Endothelial cell of umbilical vein (primary cell): ENCODE results near the gene ING1. TPM values are rescaled to one million over a fixed set of nuclear protein-coding genes. Genes with fewer than 3 reads are reported as not detected.
"Not testable (repeated sequence)": the region's sequence is repeated elsewhere in the genome, so short reads cannot be mapped to it uniquely, and the experiment has no call there.

ENCODE experiments used
- BruUV-seq: library from RNA; stranded (reverse); fragments of 400-500 nt; replicated peaks from 2 replicates; lab custom pipeline; 2021; lab: Mats Ljungman, UMichigan
- CTCF ChIA-PET: fragments of 300-600, 350-600 bp; sonication (Branson Sonifier 250); formaldehyde crosslinking; loops from one replicate; lab custom pipeline; 2021; ENCODE audit warnings: antibody characterized with exemption, inconsistent platforms; lab: Charles Lee
- POLR2A ChIA-PET: fragments of 300-600, 350-600 bp; sonication (Branson Sonifier 250); formaldehyde crosslinking; loops from one replicate; lab custom pipeline; 2021; ENCODE audit warnings: antibody characterized with exemption, inconsistent platforms; lab: Charles Lee
- DNase-seq: peaks from one replicate; pipeline ENCODE4 v3.0.0-alpha.2; 2011; ENCODE audit warnings: low read depth, low spot score
- FAIRE-seq: peaks from 2 replicates; lab custom pipeline; 2011; peaks lifted over from hg19 to GRCh38; lab: Jason Lieb, UNC
- H2AFZ ChIP-seq: 2 replicates; pipeline ENCODE4 v1.6.0; 2012; ENCODE audit warnings: low read depth, low read length, control low read depth, inconsistent platforms
- H3K27ac ChIP-seq: 2 replicates; pipeline ENCODE4 v1.5.1; 2011; ENCODE audit warnings: low read depth, mild to moderate bottlenecking, control low read depth, low read length, moderate library complexity; ENCODE audit not compliant: insufficient read depth
- H3K27me3 ChIP-seq, 2 experiments: 2 replicates each; pipeline versions ENCODE4 v1.6.0 to v1.6.1; 2011; ENCODE audit warnings: low read length in 2 of 2, mixed read lengths in 1 of 2; ENCODE audit not compliant: control insufficient read depth in 2 of 2, insufficient read depth in 2 of 2
- H3K36me3 ChIP-seq, 2 experiments: 2 replicates in 1 of 2; 3 replicates in 1 of 2; pipeline ENCODE4 v1.5.1; 2011; ENCODE audit warnings: low read length in 2 of 2, mild to moderate bottlenecking in 1 of 2, moderate library complexity in 1 of 2; ENCODE audit not compliant: control insufficient read depth in 2 of 2, insufficient read depth in 2 of 2; ENCODE audit errors: extremely low read depth in 1 of 2
- H3K4me1 ChIP-seq: 3 replicates; pipeline ENCODE4 v1.5.1; 2011; ENCODE audit warnings: mild to moderate bottlenecking, low read length; ENCODE audit not compliant: control insufficient read depth, insufficient read depth; ENCODE audit errors: extremely low read depth
- H3K4me2 ChIP-seq: 2 replicates; pipeline ENCODE4 v1.6.1; 2011; ENCODE audit warnings: low read length, control low read depth, mixed read lengths; ENCODE audit not compliant: insufficient read depth
- H3K4me3 ChIP-seq, 3 experiments: fragments of 200-600 bp in 1 of 3; sonication (generic), shearing (Covaris generic) in 1 of 3; replicated peaks in 1 of 3; 2 replicates each; pipeline ENCODE4 v1.5.1; 2011 to 2016; ENCODE audit warnings: control low read depth in 3 of 3, low read length in 3 of 3, mild to moderate bottlenecking in 2 of 3, inconsistent platforms in 1 of 3, low read depth in 1 of 3, moderate library complexity in 1 of 3; ENCODE audit not compliant: insufficient read depth in 1 of 3
- H3K79me2 ChIP-seq: 2 replicates; pipeline ENCODE4 v1.6.0; 2012; ENCODE audit warnings: low read length, inconsistent platforms; ENCODE audit not compliant: control insufficient read depth, insufficient read depth
- H3K9ac ChIP-seq: replicated peaks from 2 replicates; pipeline ENCODE3; 2011; ENCODE audit warnings: low read length, control low read depth; ENCODE audit not compliant: insufficient read depth; ENCODE audit errors: extremely low read depth
- H3K9me1 ChIP-seq: replicated peaks from 3 replicates; pipeline ENCODE4 v1.6.0; 2011; ENCODE audit warnings: mild to moderate bottlenecking, low read length; ENCODE audit not compliant: control insufficient read depth, insufficient read depth; ENCODE audit errors: extremely low read depth
- H3K9me3 ChIP-seq: replicated peaks from 2 replicates; pipeline ENCODE4 v1.5.1; 2012; ENCODE audit warnings: low read length, inconsistent platforms; ENCODE audit not compliant: control insufficient read depth, insufficient read depth
- H4K20me1 ChIP-seq: replicated peaks from 2 replicates; pipeline ENCODE3; 2011; ENCODE audit warnings: mild to moderate bottlenecking, low read length; ENCODE audit not compliant: control insufficient read depth, insufficient read depth; ENCODE audit errors: extremely low read depth
- CTCF ChIP-seq, 2 donors: IDR thresholded peaks; 1 replicate in 1 of 2; 2 replicates in 1 of 2; pipeline ENCODE4 v1.5.1; 2011; ENCODE audit warnings: low read length in 2 of 2, mild to moderate bottlenecking in 2 of 2, moderate library complexity in 2 of 2, control low read depth in 1 of 2, inconsistent platforms in 1 of 2, low read depth in 1 of 2; ENCODE audit not compliant: insufficient read depth in 1 of 2; ENCODE audit errors: extremely low read depth in 1 of 2
- EZH2 ChIP-seq: IDR thresholded peaks from 2 replicates; pipeline ENCODE4 v1.6.1; 2012; ENCODE audit warnings: borderline replicate concordance, low read depth, mild to moderate bottlenecking, moderate library complexity, low read length, inconsistent platforms; ENCODE audit not compliant: severe bottlenecking
- FOS ChIP-seq: IDR thresholded peaks from 2 replicates; pipeline ENCODE4 v1.6.1; 2011; ENCODE audit warnings: mild to moderate bottlenecking, low read length, moderate library complexity, borderline replicate concordance; ENCODE audit not compliant: insufficient read depth
- GATA2 ChIP-seq: IDR thresholded peaks from 2 replicates; pipeline ENCODE4 v1.7.0; 2011; ENCODE audit warnings: low read depth, mild to moderate bottlenecking, moderate library complexity, mixed read lengths, low read length; ENCODE audit not compliant: insufficient read length, insufficient read depth
- JUN ChIP-seq: IDR thresholded peaks from 2 replicates; pipeline ENCODE4 v1.6.1; 2011; ENCODE audit warnings: borderline replicate concordance, low read depth; ENCODE audit not compliant: insufficient read length, insufficient read depth
- MAX ChIP-seq: IDR thresholded peaks from 2 replicates; pipeline ENCODE4 v1.6.1; 2011; ENCODE audit not compliant: insufficient read depth, insufficient read length
- MYC ChIP-seq: IDR thresholded peaks from one replicate; pipeline ENCODE4 v1.6.1; 2011; ENCODE audit warnings: mild to moderate bottlenecking, low read depth, low read length
- POLR2A ChIP-seq: IDR thresholded peaks from 2 replicates; pipeline ENCODE4 v1.6.1; 2012; ENCODE audit warnings: low read depth, mild to moderate bottlenecking, control low read depth, low read length
- POLR2AphosphoS5 ChIP-seq: IDR thresholded peaks from 2 replicates; pipeline ENCODE4 v1.6.1; 2012; ENCODE audit warnings: low read depth, mild to moderate bottlenecking, control low read depth, low read length, moderate library complexity; ENCODE audit not compliant: insufficient read depth
- dilution Hi-C: fragments of 300-500 bp; cut with MboI; formaldehyde crosslinking; loops from one replicate; pipeline ENCODE4 v1.15.0; 2019; ENCODE audit warnings: low sequenced_read_pairs; ENCODE audit not compliant: extremely low pct_ligation_motif_present
- intact Hi-C: fragments of 100-400 bp; cut with micrococcal nuclease; formaldehyde crosslinking; loops from one replicate; pipeline ENCODE4 v1.10.0; 2022
- polyA plus RNA-seq, 4 experiments: library from polyadenylated mRNA; depleted of rRNA in 3 of 4; stranded (reverse) in 3 of 4; unstranded in 1 of 4; fragments of >200 nt; gene quantifications; 2 replicates each; pipeline versions ENCODE4 v1.2.1 to v1.2.3, GENCODE V29; 2011 to 2012; ENCODE audit warnings: missing spikeins in 1 of 4
- total RNA-seq: library from RNA; stranded (reverse); gene quantifications from 2 replicates; pipeline ENCODE4 v1.2.3, GENCODE V29; 2021

Gene ING1
- total and polyA plus RNA-seq, 2 donors (not counting 3 experiments of a cell fraction or from before 2014, with no cell fraction given), result 10.4 to 10.9 TPM

- H2AFZ ChIP-seq, result no peak overlapping the region
- H4K20me1 ChIP-seq, result no peaks in the 10 kb centered on the region
- dilution Hi-C loops (no loop called here), intact Hi-C loops (no loop called here)
- peaks cover 18% of the 10 kb centered on the region for H3K79me2 ChIP-seq
- H3K27ac ChIP-seq, result no peak overlapping the region
- H3K4me2 ChIP-seq, result no peak overlapping the region
- H3K9me3 ChIP-seq, result no peaks in the 10 kb centered on the region
- no peak overlapping the region for H3K4me3 ChIP-seq
- peaks cover 10% of the 10 kb centered on the region for H3K4me1 ChIP-seq
- peaks cover 0 to 8% of the 10 kb centered on the region in 2 experiments for H3K36me3 ChIP-seq
- FAIRE-seq (no peak), DNase-seq (no peak)
- ChIA-PET CTCF (no interaction called here), POLR2A (no interaction called here)
- no TSS peak for BruUV-seq
- H3K27me3 ChIP-seq, result no peaks in the 10 kb centered on the region
- no peaks in the 10 kb centered on the region for H3K9me1 ChIP-seq
- TF ChIP-seq GATA2 (no peak), POLR2A (no peak), MAX (no peak), EZH2 (no peak), CTCF (IDR thresholded peaks at IDR 0.05; ENCODE audit: extremely low read depth in 1 of 2, insufficient read depth in 1 of 2, low read depth in 1 of 2, low read length in 2 of 2) (no peak), MYC (no peak), JUN (no peak), FOS (no peak), POLR2AphosphoS5 (no peak)
- H3K9ac ChIP-seq, result no peak overlapping the region
Measured at GRCh38 chr13:110700641-110701040, 12.9 kb upstream of the ING1 start.

- H3K27ac ChIP-seq, H4K20me1 ChIP-seq, H3K9me1 ChIP-seq, H3K9me3 ChIP-seq, H3K9ac ChIP-seq, H3K4me3 ChIP-seq, H3K4me1 ChIP-seq, intact Hi-C loops, H2AFZ ChIP-seq, FAIRE-seq, POLR2A ChIA-PET, H3K4me2 ChIP-seq, dilution Hi-C loops, BruUV-seq, DNase-seq, H3K27me3 ChIP-seq, H3K36me3 ChIP-seq: not testable (repeated sequence)
- peaks cover 19% of the 10 kb centered on the region for H3K79me2 ChIP-seq
- CTCF ChIA-PET, result interaction anchor here (1.9 kb wide), 1 partner anchor 9 kb away, joined by 5 read pairs; no protein-coding TSS in a partner anchor
Measured at GRCh38 chr13:110701061-110701460, 12.4 kb upstream of the ING1 start.
